ENCODE data around the gene RDX. TPM values are rescaled to one million over a fixed set of nuclear protein-coding genes. Genes with fewer than 3 reads are reported as not detected.

Gene RDX
- total and polyA plus RNA-seq, 2 experiments from 2014 or later: 45.2 to 226 TPM

- TF ChIP-seq ZNF462 (CRISPR knock-in tag; IDR thresholded peaks at IDR 0.05) (no peak), JUNB (IDR thresholded peaks at IDR 0.05; ENCODE audit: unreplicated experiment) (no peak), EZH2 (IDR thresholded peaks at IDR 0.05; ENCODE audit: low read depth, unreplicated experiment) (no peak), POLR2AphosphoS5 (IDR thresholded peaks at IDR 0.05; ENCODE audit: low read depth) (no peak), STAT1 (IDR thresholded peaks at IDR 0.05; ENCODE audit: unreplicated experiment) (no peak)
These were observed 142.9 kb downstream of the RDX start (continued) for GRCh38 chr11:110153474-110153873.

- no peaks in the 10 kb centered on the region; the same call in 2 of the 3 replicates for H3K36me3 Mint-ChIP-seq (ENCODE audit: low read depth)
- H3K27me3 Mint-ChIP-seq (ENCODE audit: insufficient read depth, low read depth, poor library complexity): no peaks in the 10 kb centered on the region
- no peaks in the 10 kb centered on the region for H4K20me1 ChIP-seq (replicated peaks; ENCODE audit: insufficient read depth)
These were observed 144.2 kb downstream of the RDX start for GRCh38 chr11:110152199-110152598.

More at GRCh38 chr11:110152199-110152598, 144.2 kb downstream of the RDX start:
- no peak overlapping the region for H3K27ac ChIP-seq (ENCODE audit: low read depth)
- H3F3A ChIP-seq (replicated peaks; ENCODE audit: low read depth): no peaks in the 10 kb centered on the region
- no peak overlapping the region for H3K4me3 ChIP-seq
- H2AFZ ChIP-seq: no peak overlapping the region
- Mint-ChIP-seq H3K9me3 (no peaks in the 10 kb centered on the region), H3K4me1 (peaks cover 11% of the 10 kb centered on the region), H3K4me3 (no peak overlapping the region), H3K27ac (no peak overlapping the region)
- 0 out of 2 replicates have a peak, but pooled peaks cover 3% of the 10 kb centered on the region for H3K4me1 ChIP-seq (ENCODE audit: insufficient read depth)
- DNase-seq (ENCODE audit: low spot score) (no peak), ATAC-seq (no peak)
- TF ChIP-seq NANOG (IDR thresholded peaks at IDR 0.05; ENCODE audit: borderline replicate concordance): no peak
- no peak for TF ChIP-seq STAT1 (IDR thresholded peaks at IDR 0.05; ENCODE audit: unreplicated experiment)
- no peak for TF ChIP-seq EZH2phosphoT487 (IDR thresholded peaks at IDR 0.05; ENCODE audit: unreplicated experiment)
- no peak for TF ChIP-seq CTCF (conservative IDR thresholded peaks at IDR 0.05; ENCODE audit: low read depth in 2 of 2)
- no peak for TF ChIP-seq ETS1 (IDR thresholded peaks at IDR 0.05)
- TF ChIP-seq CREB1 (CRISPR knock-in tag; IDR thresholded peaks at IDR 0.05; ENCODE audit: low read depth): no peak
- H3K79me2 ChIP-seq (replicated peaks; ENCODE audit: insufficient read depth): 0 out of 2 replicates have a peak, but pooled peaks cover 3% of the 10 kb centered on the region
- no peak overlapping the region for H3K4me2 ChIP-seq
- H3K36me3 ChIP-seq (ENCODE audit: insufficient read depth): no peaks in the 10 kb centered on the region
- H3K27me3 ChIP-seq (ENCODE audit: insufficient read depth): no peaks in the 10 kb centered on the region
- no peaks in the 10 kb centered on the region for H3K9me2 ChIP-seq (ENCODE audit: insufficient read depth)

Data from GM23338 (cell line).